Measurements from ENCODE around the gene CAMK2D.

DNA sequence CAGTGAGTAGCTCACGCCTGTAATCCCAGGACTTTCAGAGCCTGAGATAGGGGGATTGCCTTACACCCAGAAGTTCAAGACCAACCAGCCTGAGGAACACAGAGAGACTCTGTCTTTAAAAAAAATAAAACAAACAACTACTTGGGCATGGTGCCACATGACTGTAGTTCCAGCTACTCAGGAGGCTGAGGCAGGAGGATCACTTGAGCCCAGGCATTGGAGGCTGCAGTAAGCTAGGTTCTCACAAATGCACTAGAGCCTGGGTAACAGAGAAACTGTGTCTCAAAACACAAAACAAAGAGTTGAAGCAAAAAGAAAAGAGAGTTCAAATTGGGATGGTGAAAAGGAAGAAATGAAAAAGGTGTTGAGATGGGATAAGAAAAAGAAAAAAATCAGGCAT is 10.8 kb downstream of the CAMK2D start:
- no peak for TF ChIP-seq CTCF (conservative IDR thresholded peaks at IDR 0.05 in 1 of 2, IDR thresholded peaks at IDR 0.05 in 1 of 2; ENCODE audit: low read depth in 1 of 2, low read length in 2 of 2)
- TF ChIP-seq EZH2 (IDR thresholded peaks at IDR 0.05; ENCODE audit: low read length, missing control alignments) = no peak

Measured in fibroblast of lung (primary cell).